ENCODE results near the gene MMD2.

The MMD2 gene

DNA sequence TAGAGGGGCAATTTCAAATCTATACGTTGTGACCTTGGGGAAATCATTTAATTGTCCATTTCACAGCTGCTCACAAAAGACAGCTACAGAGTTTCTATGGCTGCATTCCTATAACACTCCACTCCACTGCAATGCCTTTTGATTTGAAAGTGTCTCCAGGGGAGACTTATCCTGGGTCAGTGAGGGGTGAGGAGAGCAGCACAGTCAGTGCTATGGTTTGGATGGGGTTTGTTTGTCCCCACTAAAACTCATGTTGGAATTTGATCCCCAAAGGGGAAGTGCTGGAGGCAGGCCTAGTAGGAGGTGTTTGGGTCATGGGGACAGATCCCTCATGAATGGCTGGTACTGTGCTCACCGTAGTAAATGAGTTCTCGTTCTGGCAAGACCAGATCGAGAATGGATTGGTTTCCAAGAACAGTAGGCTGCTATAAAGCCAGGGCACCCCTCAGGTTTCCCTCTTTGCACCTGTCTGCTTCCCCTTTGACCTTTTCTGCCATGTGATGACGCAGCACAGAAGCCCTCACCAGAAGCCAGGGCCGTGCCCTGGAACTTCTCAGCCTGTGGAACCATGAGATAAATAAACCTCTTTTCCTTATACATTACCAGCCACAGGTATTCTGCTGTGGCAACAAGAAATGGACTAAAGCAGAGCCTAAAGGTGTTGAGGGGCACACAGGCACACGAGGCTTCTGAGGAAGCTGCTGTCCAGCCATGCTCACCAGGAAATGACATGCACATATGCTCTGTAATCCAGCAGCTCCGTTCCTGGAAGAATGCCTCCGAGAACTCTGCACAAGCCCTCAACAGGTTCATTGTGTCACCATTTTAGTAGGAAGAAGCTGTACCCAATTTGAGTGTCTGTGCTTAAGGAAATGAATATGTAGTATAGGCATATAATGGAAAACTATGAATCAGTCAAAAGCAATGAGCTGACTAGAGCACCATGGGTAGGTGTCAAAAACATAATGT lies 92.2 kb downstream of the MMD2 start:
- no peak for DNase-seq

DNA sequence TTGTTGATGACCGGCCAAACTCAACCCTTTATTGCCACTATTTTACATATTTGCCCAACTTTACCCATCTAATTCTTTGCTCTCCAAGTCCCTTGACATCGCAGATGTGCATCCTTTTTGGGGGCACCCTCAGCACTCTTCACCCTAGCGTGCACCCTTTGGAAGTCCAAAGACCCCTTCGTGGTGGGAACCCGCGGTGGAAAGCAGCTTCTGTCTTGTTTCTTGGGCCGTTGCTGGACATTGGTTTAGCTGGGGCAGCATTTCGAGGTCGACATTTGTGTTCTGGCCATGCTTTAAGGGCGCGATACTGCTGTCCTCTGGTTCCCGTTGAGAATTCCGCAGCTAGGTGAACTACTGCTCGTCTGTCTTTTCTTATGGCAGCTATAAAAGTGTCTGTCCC lies 96.8 kb downstream of the MMD2 start:
- DNase-seq, result no peak

DNA sequence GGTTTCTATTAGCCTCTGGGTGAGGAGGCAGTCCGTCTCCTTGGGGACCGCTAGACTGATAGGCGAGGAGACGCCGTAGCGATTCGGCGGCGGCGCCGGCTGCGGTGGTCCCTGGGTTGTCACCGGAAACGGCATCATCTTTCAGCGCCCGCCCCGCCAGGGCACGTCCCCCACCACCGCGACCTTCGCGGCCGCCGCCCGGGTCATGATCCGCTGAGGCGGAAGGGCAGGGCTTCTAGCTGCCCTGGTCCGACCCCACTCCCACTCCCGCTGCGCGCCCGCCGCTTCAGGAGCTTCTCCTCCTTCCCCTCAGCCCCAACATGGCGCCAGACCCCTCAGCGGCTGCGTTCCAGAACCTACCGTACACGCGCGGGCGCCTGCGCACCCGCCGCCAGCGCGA lies 97.3 kb downstream of the MMD2 start, which contains the start of gene PAPOLB:
Gene PAPOLB, minus strand, starts transcription at position 358 of the 400 bp plus-strand sequence. Its CDS starts 220 bp downstream, at position 138.
- DNase-seq, result no peak

DNA sequence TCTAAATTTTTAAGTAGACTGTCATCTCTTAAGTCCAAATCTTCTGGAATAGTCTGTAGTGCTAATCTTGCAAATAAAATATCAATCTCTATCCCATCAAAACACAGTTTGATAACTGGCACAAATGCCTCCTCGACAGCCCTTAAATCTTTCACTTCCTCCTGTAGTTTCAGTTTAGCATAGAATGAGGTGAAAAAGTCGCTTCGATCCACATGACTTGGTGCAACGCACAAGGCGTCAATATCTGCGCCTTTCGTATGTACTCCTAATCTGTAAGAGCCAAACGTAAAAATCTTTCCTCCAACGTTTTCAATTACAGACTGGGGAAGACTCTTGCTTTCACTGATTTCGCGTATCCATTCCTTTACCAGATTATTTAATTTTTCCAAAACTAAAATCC lies 97.8 kb downstream of the MMD2 start:
- no peak for DNase-seq

DNA sequence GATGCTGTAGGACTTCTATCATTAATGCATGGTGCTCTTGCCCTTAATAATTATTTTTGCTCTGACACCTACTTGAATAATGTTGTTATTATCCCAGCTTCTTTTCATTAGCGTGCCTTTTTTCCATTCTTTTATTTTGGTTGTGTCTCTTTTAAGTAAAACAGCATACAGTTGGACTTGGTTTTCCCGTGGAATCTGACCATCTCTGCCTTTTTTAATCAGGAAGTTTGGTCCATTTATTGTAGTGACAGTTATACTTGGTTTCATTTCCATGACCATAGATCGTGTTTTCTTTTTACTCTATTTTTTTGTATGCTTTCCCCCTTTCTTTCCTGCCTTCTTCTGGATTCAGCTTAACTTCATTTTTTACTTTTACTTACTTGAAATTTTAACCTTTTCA lies 101.8 kb downstream of the MMD2 start:
- no peak for DNase-seq

DNA sequence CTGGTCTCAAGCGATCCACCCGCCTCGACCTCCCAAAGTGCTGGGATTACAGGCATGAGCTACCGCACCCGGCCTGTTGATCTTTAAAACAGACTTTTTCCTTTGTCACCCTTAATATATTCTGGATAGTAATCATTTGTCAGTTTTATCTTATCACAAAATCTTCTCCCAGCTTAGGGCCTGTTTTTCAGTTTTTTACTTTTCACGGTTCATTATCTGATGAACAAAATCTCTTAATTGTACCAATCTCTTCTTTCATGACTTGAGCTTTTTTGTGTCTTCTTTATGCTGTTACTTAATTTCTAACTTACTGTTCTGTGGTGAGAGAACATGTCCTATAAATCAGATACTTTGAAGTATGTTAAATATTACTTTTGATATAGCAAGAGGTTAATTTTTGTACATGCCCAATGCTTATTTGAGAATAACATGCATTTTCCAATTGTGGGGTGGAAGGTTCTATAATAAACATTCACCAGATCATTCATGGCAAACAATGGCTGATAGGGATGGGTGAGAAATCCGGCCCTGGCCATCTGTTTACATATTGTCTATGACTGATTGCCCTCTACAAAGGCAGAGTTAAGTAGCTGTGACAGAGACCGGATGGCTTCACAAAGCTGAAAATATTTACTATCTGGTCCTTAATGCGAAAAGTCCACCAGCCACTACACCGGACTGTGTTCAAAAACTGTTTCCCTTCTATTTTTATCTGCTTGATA lies 102.5 kb downstream of the MMD2 start:
- peak; percentile 19 for DNase-seq

Data from NCI-H748 treated with DMSO at 0.1 percent for 48 hours (cell line).